NCI-H510A treated with DMSO at 0.1 percent for 48 hours (cell line): ENCODE data around the gene SPATA16.
"Not testable (repeated sequence)": the region's sequence is repeated elsewhere in the genome, so short reads cannot be mapped to it uniquely, and the experiment has no call there.

Experiments
- DNase-seq: peaks from one replicate; lab custom pipeline; 2025; lab: John Stamatoyannopoulos, UW

SPATA16 gene

GRCh38 chr3:173058229-173058628, 82.8 kb downstream of the SPATA16 start:
- no peak for DNase-seq

- no peak for DNase-seq
Observed at GRCh38 chr3:173055228-173055933, 85.7 kb downstream of the SPATA16 start.

- no peak for DNase-seq
Observed at GRCh38 chr3:173049360-173049759, 91.7 kb downstream of the SPATA16 start.

GRCh38 chr3:173045770-173046382, 95.2 kb downstream of the SPATA16 start:
- no peak for DNase-seq

GRCh38 chr3:173044998-173045397, 96.0 kb downstream of the SPATA16 start:
- DNase-seq, result no peak

GRCh38 chr3:173043757-173044156, 97.3 kb downstream of the SPATA16 start:
- no peak for DNase-seq

- DNase-seq, result no peak
Observed at GRCh38 chr3:173038484-173038871, 102.6 kb downstream of the SPATA16 start.

- DNase-seq, result no peak
Observed at GRCh38 chr3:173037840-173038483, 103.1 kb downstream of the SPATA16 start.

- DNase-seq, result no peak
Observed at GRCh38 chr3:173030273-173030672, 110.8 kb downstream of the SPATA16 start.

- no peak for DNase-seq
Observed at GRCh38 chr3:173028351-173028750, 112.7 kb downstream of the SPATA16 start.

- DNase-seq, result no peak
Observed at GRCh38 chr3:173027429-173027828, 113.6 kb downstream of the SPATA16 start.

- DNase-seq, result no peak
Observed at GRCh38 chr3:173025941-173026340, 115.1 kb downstream of the SPATA16 start.

- DNase-seq, result no peak
Observed at GRCh38 chr3:173021547-173022185, 119.4 kb downstream of the SPATA16 start.

- not testable (repeated sequence) for DNase-seq
Observed at GRCh38 chr3:173020128-173020527, 120.9 kb downstream of the SPATA16 start.

GRCh38 chr3:173019378-173019777, 121.7 kb downstream of the SPATA16 start:
- DNase-seq, result no peak

GRCh38 chr3:173018758-173019157, 122.3 kb downstream of the SPATA16 start:
- DNase-seq, result no peak

- no peak for DNase-seq
Observed at GRCh38 chr3:173013219-173013832, 127.7 kb downstream of the SPATA16 start.

- no peak for DNase-seq
Observed at GRCh38 chr3:173009410-173009809, 131.6 kb downstream of the SPATA16 start.

GRCh38 chr3:173008978-173009377, 132.1 kb downstream of the SPATA16 start:
- no peak for DNase-seq

- no peak for DNase-seq
Observed at GRCh38 chr3:173007079-173007723, 133.8 kb downstream of the SPATA16 start.

GRCh38 chr3:173006006-173006405, 135.0 kb downstream of the SPATA16 start:
- no peak for DNase-seq

GRCh38 chr3:173004681-173005080, 136.4 kb downstream of the SPATA16 start:
- no peak for DNase-seq
